GM10266 (cell line): ENCODE measurements around the gene FAM162B.

ENCODE experiments used
- DNase-seq: peaks from one replicate; pipeline ENCODE4 v3.0.0; 2012; ENCODE audit errors: extremely low spot score
- CTCF ChIP-seq: IDR thresholded peaks from 2 replicates; pipeline ENCODE4 v1.5.1; 2012; ENCODE audit warnings: mild to moderate bottlenecking, low read depth; ENCODE audit not compliant: control insufficient read depth, insufficient read depth; ENCODE audit errors: missing control alignments

The FAM162B gene

GRCh38 chr6:116764961-116765841 is at the start of gene FAM162B:
Gene FAM162B, minus strand, starts transcription at chr6:116765719. Its CDS starts 143 bp downstream, at chr6:116765576.
- no peak for TF ChIP-seq CTCF
- DNase-seq = no peak

DNA sequence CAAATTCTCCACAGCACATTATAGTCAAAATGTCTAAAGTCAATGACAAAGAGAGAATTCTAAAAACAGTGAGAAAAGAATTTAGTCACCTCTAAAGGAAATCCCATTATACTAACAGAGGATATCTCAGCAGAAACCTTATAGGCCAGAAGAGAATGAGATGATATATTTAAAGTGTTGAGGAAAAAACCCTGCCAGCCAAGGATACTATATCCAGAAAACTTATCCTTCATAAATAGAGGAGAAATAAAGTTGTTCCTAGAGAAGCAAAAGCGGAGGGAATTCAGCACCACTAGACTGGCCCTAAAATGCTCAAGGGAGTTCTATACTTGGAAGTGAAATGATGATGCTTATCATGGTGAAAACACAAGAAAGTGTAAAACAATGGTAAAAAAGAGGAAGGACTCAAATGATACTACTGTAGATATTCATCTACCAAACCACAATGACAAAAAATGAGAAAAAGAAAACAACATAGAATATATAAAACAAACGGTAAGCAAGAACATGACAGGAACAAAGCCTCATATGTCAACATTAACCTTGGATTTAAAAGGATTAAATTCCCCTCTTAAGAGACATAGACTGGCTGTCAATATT is 46.6 kb upstream of the FAM162B start:
- TF ChIP-seq CTCF = no peak
- no peak for DNase-seq

DNA sequence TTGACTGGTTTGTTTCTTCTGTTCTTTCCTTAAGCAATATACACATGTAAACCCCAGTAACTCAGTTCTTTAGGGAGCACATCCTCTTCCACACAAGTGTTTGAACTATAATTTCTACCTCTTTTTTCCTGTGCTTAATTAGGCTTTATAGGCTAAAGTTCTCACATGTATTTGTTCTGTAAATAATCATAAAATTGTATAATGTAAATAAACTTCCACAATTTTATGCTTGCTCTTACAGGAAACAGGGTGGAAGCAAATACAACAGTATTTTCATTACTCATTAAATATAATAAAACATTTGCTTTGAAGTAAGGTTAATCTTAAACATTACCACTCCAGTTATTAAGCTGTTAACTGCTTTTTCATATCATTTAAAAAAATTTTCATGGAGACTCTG is 36.5 kb upstream of the FAM162B start:
- TF ChIP-seq CTCF = no peak
- no peak for DNase-seq

DNA sequence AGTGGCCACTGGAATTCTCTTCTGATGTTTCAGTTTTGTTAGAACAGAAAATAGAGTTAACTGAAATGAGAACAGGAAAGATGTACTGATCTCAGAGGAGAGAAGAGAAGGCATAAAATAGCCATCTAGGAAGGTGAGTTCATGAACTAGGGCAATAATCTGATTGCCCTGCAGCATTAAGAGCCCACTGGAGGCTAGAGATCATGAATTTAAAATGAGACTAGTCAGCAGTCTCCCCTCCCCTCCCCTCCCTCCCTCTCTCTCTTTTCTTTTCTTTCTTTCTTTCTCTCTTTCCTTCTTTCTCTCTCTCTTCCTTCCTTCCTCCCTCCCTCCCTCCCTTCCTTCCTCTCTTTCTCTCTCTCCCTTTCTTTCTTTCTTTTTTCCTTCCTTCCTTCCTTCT is 34.4 kb upstream of the FAM162B start:
- no peak for TF ChIP-seq CTCF
- DNase-seq = no peak

DNA sequence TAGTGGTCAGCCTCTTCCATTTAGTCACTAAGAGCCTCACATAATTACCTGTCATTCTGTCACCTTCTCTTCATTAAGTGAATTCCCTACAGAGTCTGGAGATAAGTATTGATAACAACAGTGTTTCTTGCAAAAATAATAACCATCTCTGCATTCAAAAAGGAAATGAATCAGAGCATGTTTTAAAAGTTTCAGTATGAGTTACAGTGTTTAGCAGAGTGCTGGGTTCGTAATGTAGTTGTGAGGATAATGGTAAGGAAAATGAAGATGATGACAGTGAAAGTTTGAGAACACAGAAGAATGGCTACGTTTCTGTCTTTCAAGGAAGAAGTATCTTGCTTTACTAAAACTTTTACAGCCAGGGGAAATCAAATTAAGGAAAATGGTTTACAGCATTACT is 32.1 kb upstream of the FAM162B start:
- no peak for TF ChIP-seq CTCF
- DNase-seq = no peak

DNA sequence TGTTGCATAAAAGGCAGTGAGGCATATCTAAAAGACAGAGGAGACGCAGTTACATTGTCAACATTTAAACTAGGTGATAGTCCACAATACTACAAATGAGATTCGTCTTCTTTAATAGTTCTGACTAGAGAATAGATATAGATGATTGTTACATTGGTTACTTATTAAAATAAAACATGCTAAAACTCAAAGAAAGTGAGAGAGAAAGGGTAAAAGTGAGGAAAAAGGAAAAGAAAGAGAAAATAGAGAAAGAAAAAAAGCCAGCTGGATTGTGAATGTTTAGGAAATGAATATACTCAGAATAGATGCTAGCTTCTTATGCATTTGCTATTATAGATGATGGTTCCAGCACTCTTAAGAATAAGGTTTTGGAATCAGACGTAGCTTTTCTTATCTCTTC is 27.7 kb upstream of the FAM162B start:
- TF ChIP-seq CTCF = no peak
- DNase-seq = no peak

DNA sequence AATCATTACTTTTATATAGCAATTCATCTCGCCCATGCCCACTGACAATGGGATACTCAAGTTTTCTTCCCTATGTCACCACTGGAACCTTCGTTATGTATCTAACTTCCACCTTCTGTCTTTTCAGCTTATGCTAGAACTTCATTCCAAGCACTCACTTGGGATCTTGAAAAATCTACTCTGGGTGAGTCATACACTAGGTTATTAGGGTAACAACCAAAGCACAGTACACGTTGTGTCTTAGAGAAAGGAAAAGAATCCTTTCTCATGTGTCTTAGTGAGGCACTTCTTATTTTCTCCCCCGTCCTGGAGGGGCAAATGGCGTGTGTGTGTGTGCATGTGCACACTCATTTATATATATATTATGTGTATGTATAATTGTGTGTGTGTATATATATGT is 18.3 kb upstream of the FAM162B start:
- TF ChIP-seq CTCF = no peak
- no peak for DNase-seq
